WTC11 (cell line): Measurements from ENCODE around the gene THSD4.

Experiments
- CREM ChIP-seq: sonication (generic); formaldehyde crosslinking; IDR thresholded peaks from 2 replicates; pipeline ENCODE4 v1.8.1; 2022; ENCODE audit warnings: mild to moderate bottlenecking, missing genetic modification reagents, moderate library complexity
- JAZF1 ChIP-seq: fragments of 250-450 bp; sonication (Bioruptor Pico); IDR thresholded peaks from 2 replicates; pipeline ENCODE4 v1.9.0; 2021; ENCODE audit warnings: moderate library complexity, mild to moderate bottlenecking, inconsistent platforms
- JUN ChIP-seq: sonication (generic); formaldehyde crosslinking; IDR thresholded peaks from 2 replicates; pipeline ENCODE4 v1.8.0; 2023; ENCODE audit warnings: mild to moderate bottlenecking, missing genetic modification reagents
- MLX ChIP-seq: sonication (generic); formaldehyde crosslinking; IDR thresholded peaks from 2 replicates; pipeline ENCODE4 v1.8.1; 2023; ENCODE audit warnings: mild to moderate bottlenecking, missing genetic modification reagents, moderate library complexity
- STAT6 ChIP-seq: sonication (generic); formaldehyde crosslinking; conservative IDR thresholded peaks from 2 replicates; pipeline ENCODE4 v1.8.1; 2023; ENCODE audit warnings: mild to moderate bottlenecking, low read depth, missing genetic modification reagents, moderate library complexity
- USF2 ChIP-seq: sonication (generic); formaldehyde crosslinking; IDR thresholded peaks from 2 replicates; pipeline ENCODE4 v1.8.1; 2023; ENCODE audit warnings: mild to moderate bottlenecking, missing genetic modification reagents, moderate library complexity
- ZNF232 ChIP-seq: sonication (generic); formaldehyde crosslinking; IDR thresholded peaks from 2 replicates; pipeline ENCODE4 v1.8.0; 2022; ENCODE audit warnings: mild to moderate bottlenecking, missing genetic modification reagents
- ZNF416 ChIP-seq: fragments of 250-450 bp; sonication (Bioruptor Pico); IDR thresholded peaks from 2 replicates; pipeline ENCODE4 v1.9.0; 2021; ENCODE audit warnings: mild to moderate bottlenecking, inconsistent platforms
- TF ChIP-seq, protein P1 (sequence below): fragments of 200-600 bp; IDR thresholded peaks from 2 replicates; pipeline ENCODE4 v1.8.0; 2022; ENCODE audit warnings: antibody characterized with exemption

- TF ChIP-seq, protein P1, sequence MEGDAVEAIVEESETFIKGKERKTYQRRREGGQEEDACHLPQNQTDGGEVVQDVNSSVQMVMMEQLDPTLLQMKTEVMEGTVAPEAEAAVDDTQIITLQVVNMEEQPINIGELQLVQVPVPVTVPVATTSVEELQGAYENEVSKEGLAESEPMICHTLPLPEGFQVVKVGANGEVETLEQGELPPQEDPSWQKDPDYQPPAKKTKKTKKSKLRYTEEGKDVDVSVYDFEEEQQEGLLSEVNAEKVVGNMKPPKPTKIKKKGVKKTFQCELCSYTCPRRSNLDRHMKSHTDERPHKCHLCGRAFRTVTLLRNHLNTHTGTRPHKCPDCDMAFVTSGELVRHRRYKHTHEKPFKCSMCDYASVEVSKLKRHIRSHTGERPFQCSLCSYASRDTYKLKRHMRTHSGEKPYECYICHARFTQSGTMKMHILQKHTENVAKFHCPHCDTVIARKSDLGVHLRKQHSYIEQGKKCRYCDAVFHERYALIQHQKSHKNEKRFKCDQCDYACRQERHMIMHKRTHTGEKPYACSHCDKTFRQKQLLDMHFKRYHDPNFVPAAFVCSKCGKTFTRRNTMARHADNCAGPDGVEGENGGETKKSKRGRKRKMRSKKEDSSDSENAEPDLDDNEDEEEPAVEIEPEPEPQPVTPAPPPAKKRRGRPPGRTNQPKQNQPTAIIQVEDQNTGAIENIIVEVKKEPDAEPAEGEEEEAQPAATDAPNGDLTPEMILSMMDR = no peak
- no peak for TF ChIP-seq JUN (CRISPR knock-in tag)
- TF ChIP-seq MLX = no peak
- no peak for TF ChIP-seq ZNF416
- TF ChIP-seq STAT6 (CRISPR knock-in tag) = no peak
- no peak for TF ChIP-seq ZNF232 (CRISPR knock-in tag)
- TF ChIP-seq CREM = no peak
- TF ChIP-seq USF2 (CRISPR knock-in tag) = no peak
- no peak for TF ChIP-seq JAZF1 (CRISPR knock-in tag)
Measured at GRCh38 chr15:71107501-71107815, 7.8 kb upstream of the THSD4 start.
